Astrocyte (in vitro differentiated cells and primary cell): ENCODE data around the gene INSYN2B. TPM values are rescaled to one million over a fixed set of nuclear protein-coding genes. Genes with fewer than 3 reads are reported as not detected.

Experiments
- DNase-seq: peaks from one replicate; pipeline ENCODE4 v3.0.0-alpha.2; 2010; ENCODE audit warnings: low read depth
- FAIRE-seq: peaks from 2 replicates; lab custom pipeline; 2011; peaks lifted over from hg19 to GRCh38; lab: Jason Lieb, UNC
- H2AFZ ChIP-seq: 2 replicates; pipeline ENCODE4 v1.6.0; 2012; ENCODE audit warnings: low read depth, low read length, inconsistent platforms
- H3K27ac ChIP-seq: 2 replicates; pipeline ENCODE4 v1.5.1; 2011; ENCODE audit warnings: low read depth, low read length, inconsistent platforms
- H3K27me3 ChIP-seq: 2 replicates; pipeline ENCODE4 v1.6.0; 2011; ENCODE audit warnings: low read length, inconsistent platforms; ENCODE audit not compliant: insufficient read depth
- H3K36me3 ChIP-seq: 2 replicates; pipeline ENCODE4 v1.5.1; 2011; ENCODE audit warnings: low read length, inconsistent platforms; ENCODE audit not compliant: insufficient read depth
- H3K4me1 ChIP-seq: 2 replicates; pipeline ENCODE4 v1.5.1; 2011; ENCODE audit warnings: low read length, inconsistent platforms; ENCODE audit not compliant: insufficient read depth
- H3K4me2 ChIP-seq: 2 replicates; pipeline ENCODE4 v1.6.0; 2012; ENCODE audit warnings: low read length, inconsistent platforms
- H3K4me3 ChIP-seq: 2 replicates; pipeline ENCODE4 v1.5.1; 2011; ENCODE audit warnings: low read depth, mild to moderate bottlenecking, low read length, inconsistent platforms; ENCODE audit not compliant: insufficient read depth
- H3K79me2 ChIP-seq: 2 replicates; pipeline ENCODE4 v1.6.0; 2012; ENCODE audit warnings: mild to moderate bottlenecking, low read length, inconsistent platforms; ENCODE audit not compliant: insufficient read depth
- H3K9ac ChIP-seq: 2 replicates; pipeline ENCODE4 v1.6.0; 2012; ENCODE audit warnings: mild to moderate bottlenecking, low read length, inconsistent platforms
- H3K9me3 ChIP-seq: 2 replicates; pipeline ENCODE4 v1.5.1; 2012; ENCODE audit warnings: low read depth, mild to moderate bottlenecking, low read length, inconsistent platforms; ENCODE audit not compliant: insufficient read depth
- H4K20me1 ChIP-seq: 2 replicates; pipeline ENCODE4 v1.6.0; 2012; ENCODE audit warnings: low read length, inconsistent platforms; ENCODE audit not compliant: insufficient read depth
- H3K27ac Mint-ChIP-seq: one replicate; pipeline ENCODE4 v1.8.0; 2021; ENCODE audit warnings: mild to moderate bottlenecking, mixed read lengths; ENCODE audit not compliant: unreplicated experiment
- H3K27me3 Mint-ChIP-seq: one replicate; pipeline ENCODE4 v1.8.0; 2021; ENCODE audit warnings: low read depth, mixed read lengths; ENCODE audit not compliant: unreplicated experiment
- H3K36me3 Mint-ChIP-seq: one replicate; pipeline ENCODE4 v1.8.0; 2021; ENCODE audit warnings: low read depth, mixed read lengths; ENCODE audit not compliant: unreplicated experiment
- H3K4me1 Mint-ChIP-seq: one replicate; pipeline ENCODE4 v1.8.0; 2021; ENCODE audit warnings: low read depth, mixed read lengths; ENCODE audit not compliant: unreplicated experiment
- H3K4me3 Mint-ChIP-seq: one replicate; pipeline ENCODE4 v1.8.0; 2021; ENCODE audit warnings: mild to moderate bottlenecking, moderate library complexity, mixed read lengths; ENCODE audit not compliant: unreplicated experiment
- H3K9me3 Mint-ChIP-seq: one replicate; pipeline ENCODE4 v1.8.0; 2021; ENCODE audit warnings: mild to moderate bottlenecking, mixed read lengths; ENCODE audit not compliant: unreplicated experiment
- CTCF ChIP-seq: IDR thresholded peaks from 2 replicates; pipeline ENCODE4 v1.5.1; 2011; ENCODE audit warnings: low read depth, mild to moderate bottlenecking, inconsistent platforms, low read length, moderate library complexity; ENCODE audit not compliant: insufficient read depth
- EZH2 ChIP-seq: IDR thresholded peaks from 2 replicates; pipeline ENCODE4 v1.6.1; 2012; ENCODE audit warnings: mild to moderate bottlenecking, low read length, inconsistent platforms; ENCODE audit not compliant: insufficient read depth
- total RNA-seq: library from RNA; stranded (reverse); gene quantifications from 2 replicates; pipeline ENCODE4 v1.2.1, GENCODE V29; 2021

INSYN2B gene
- total RNA-seq, 1 donor from 2014 or later: 0.36 TPM

- no peak for TF ChIP-seq CTCF
- TF ChIP-seq EZH2: no peak
- Histone ChIP-seq H3K36me3 (no peaks in the 10 kb centered on the region), H3K4me2 (no peak overlapping the region), H4K20me1 (no peaks in the 10 kb centered on the region), H3K4me3 (no peak overlapping the region), H2AFZ (no peak overlapping the region), H3K9ac (no peak overlapping the region), H3K27ac (no peak overlapping the region), H3K4me1 (no peaks in the 10 kb centered on the region), H3K9me3 (no peaks in the 10 kb centered on the region), H3K79me2 (no peaks in the 10 kb centered on the region), H3K27me3 (no peaks in the 10 kb centered on the region)
- no peak for DNase-seq
- FAIRE-seq: no peak
- H3K9me3 Mint-ChIP-seq: no peaks in the 10 kb centered on the region
- H3K27me3 Mint-ChIP-seq: peaks cover 11% of the 10 kb centered on the region
- H3K4me3 Mint-ChIP-seq: no peak overlapping the region
- no peaks in the 10 kb centered on the region for H3K36me3 Mint-ChIP-seq
- H3K27ac Mint-ChIP-seq: no peak overlapping the region
- H3K4me1 Mint-ChIP-seq: no peaks in the 10 kb centered on the region
Measured at GRCh38 chr5:169988947-169989346, 8.7 kb upstream of the INSYN2B start.

GRCh38 chr5:169988206-169988605 is 7.9 kb upstream of the INSYN2B start:
- H3K27ac ChIP-seq: no peak overlapping the region
- no peaks in the 10 kb centered on the region for H3K36me3 Mint-ChIP-seq
- H3K4me2 ChIP-seq: no peak overlapping the region
- H3K27ac Mint-ChIP-seq: no peak overlapping the region
- H3K9me3 Mint-ChIP-seq: no peaks in the 10 kb centered on the region
- H3K9ac ChIP-seq: no peak overlapping the region
- H3K79me2 ChIP-seq: no peaks in the 10 kb centered on the region
- no peaks in the 10 kb centered on the region for H3K9me3 ChIP-seq
- no peaks in the 10 kb centered on the region for H3K36me3 ChIP-seq
- H4K20me1 ChIP-seq: no peaks in the 10 kb centered on the region
- TF ChIP-seq EZH2 (no peak), CTCF (no peak)
- no peaks in the 10 kb centered on the region for H3K4me1 Mint-ChIP-seq
- H2AFZ ChIP-seq: no peak overlapping the region
- H3K4me3 ChIP-seq: no peak overlapping the region
- peaks cover 10% of the 10 kb centered on the region for H3K27me3 Mint-ChIP-seq
- no peaks in the 10 kb centered on the region for H3K27me3 ChIP-seq
- no peak overlapping the region for H3K4me3 Mint-ChIP-seq
- H3K4me1 ChIP-seq: no peaks in the 10 kb centered on the region
- no peak for DNase-seq
- no peak for FAIRE-seq

- peaks cover 2% of the 10 kb centered on the region for H3K27me3 Mint-ChIP-seq
- DNase-seq (peak; percentile 27), FAIRE-seq (no peak)
- Histone ChIP-seq H3K27me3 (no peaks in the 10 kb centered on the region), H3K9me3 (no peaks in the 10 kb centered on the region), H3K4me3 (peak overlapping the region; percentile 93), H3K36me3 (no peaks in the 10 kb centered on the region), H3K27ac (peak overlapping the region; percentile 94), H2AFZ (peak overlapping the region; percentile 89), H3K4me2 (peak overlapping the region; percentile 96), H3K9ac (peak overlapping the region; percentile 92), H3K79me2 (peaks cover 50% of the 10 kb centered on the region), H3K4me1 (peaks cover 34% of the 10 kb centered on the region), H4K20me1 (no peaks in the 10 kb centered on the region)
- no peaks in the 10 kb centered on the region for H3K9me3 Mint-ChIP-seq
- TF ChIP-seq EZH2 (no peak), CTCF (no peak)
- peak overlapping the region; percentile 71 for H3K4me3 Mint-ChIP-seq
- H3K4me1 Mint-ChIP-seq: peaks cover 13% of the 10 kb centered on the region
- H3K36me3 Mint-ChIP-seq: no peaks in the 10 kb centered on the region
- H3K27ac Mint-ChIP-seq: no peak overlapping the region
Measured at GRCh38 chr5:169979871-169980270, 424 bp downstream of the INSYN2B start.
